HG02798 (cell line): ENCODE results near the gene ZNF148.

ENCODE experiments used
- ATAC-seq: cut with Tn5 transposase; IDR thresholded peaks from one replicate; pipeline ENCODE4 v1.9.1; 2021; ENCODE audit warnings: mild to moderate bottlenecking; ENCODE audit not compliant: unreplicated experiment, poor library complexity

Gene ZNF148

DNA sequence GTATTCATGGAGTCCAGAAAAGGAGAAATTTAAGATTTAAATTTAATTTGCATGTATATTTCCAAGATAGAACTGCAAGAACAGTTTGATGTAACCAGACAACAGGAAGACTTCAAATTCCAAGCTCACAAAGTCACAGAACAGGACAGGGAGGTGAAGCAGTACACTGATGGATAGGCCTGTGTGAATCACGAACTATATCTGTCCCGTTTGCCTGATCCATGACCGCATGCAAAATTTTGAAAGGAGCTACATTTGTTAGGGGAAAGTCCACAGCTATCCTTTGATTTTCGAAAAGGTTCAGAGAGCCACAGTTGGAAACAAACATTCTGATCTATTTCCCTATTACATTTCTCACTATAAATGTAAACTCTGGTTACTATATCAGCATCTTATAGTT is 83.1 kb downstream of the ZNF148 start:
- no peak for ATAC-seq

DNA sequence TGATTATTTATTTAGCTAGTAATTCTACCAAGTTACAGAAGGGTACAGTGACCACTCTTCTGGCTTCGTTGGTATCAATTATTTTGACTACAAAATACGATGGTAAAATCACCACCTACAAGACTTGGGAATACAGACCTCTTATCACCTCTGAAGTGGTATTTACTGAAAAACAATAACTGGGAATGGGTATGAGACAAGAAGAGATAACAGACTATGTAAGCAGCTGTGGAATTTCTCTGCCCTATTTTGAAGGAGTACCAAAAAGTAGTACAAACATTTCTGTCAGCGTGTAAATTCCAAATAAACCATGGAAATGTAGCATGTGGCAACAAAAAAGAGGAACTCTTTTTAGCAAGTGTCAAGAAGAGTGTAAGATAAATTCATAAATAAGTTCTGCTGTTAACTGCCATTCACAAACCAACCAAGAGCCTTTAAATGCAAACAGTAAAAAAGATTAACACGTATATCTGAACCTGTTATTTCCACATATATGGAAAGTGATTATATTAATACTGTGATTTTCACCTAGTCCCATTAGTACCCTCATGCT is 85.6 kb downstream of the ZNF148 start:
- no peak for ATAC-seq

DNA sequence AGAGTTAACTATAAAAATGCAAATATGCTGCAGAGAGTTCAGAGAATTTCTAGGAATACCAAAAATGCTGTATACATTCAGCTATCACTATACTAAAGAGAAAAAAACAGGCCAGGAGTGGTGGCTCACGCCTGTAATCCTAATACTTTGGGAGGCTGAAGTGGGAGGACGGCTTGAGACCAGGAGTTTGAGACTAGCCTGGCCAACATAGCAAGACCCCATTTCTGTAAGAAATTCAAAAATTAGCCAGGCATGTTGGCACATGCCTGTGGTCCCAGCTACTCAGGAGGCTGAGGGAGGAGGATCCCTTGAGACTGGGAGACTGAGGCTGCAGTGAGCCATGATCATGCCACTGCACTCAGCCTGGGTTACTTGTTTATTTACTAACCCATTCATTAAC is 87.9 kb downstream of the ZNF148 start:
- no peak for ATAC-seq

DNA sequence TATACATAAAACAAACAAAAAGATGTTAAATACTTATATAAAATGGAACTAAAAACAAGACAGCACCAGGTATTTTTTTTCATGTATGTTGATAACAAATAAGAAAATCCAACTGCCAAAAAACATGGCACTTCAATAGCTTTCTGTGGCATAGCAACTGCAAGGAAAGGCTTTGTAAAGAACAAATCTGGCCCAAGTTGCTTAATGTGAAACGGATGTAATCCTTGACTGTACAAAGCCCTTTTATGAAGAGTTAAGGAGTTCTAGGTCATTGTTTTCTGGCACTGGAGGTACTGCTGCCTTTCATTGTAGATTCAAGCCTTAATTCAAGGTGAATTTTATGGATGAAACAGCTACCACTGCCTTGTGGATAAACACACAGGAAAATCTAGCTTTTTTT is 93.7 kb downstream of the ZNF148 start:
- no peak for ATAC-seq

DNA sequence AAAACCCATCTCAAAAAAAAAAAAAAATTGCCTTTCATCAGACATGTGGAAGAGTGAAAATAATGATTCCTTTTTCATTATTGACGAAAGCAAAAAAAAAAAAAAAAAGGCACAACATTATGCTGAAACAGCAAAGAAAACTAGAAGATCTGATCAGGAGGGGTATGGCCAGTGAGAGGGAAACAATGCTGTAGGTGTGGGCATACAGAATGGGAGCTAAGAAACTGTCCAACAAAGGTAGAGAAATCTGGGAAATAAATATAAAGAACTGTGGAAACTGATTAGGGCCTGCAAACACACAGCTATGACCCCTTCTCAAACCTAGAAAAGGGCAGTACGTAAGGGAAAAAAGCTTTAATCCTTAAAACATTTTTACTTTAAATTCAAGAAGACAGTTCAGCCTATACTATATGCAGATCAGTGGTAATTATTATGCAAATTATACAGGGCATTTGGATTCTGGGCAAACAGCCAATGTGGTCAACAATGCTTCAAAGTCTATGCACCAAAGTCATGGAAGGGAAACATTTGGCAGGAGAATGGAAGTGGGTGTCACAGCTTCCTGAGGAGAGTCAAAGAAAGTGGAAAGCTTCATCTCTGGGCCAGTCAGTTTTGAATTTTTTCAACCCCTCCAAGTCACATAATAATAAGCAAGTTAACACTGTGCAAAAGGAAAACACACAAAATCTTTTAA is 94.3 kb downstream of the ZNF148 start:
- no peak for ATAC-seq

DNA sequence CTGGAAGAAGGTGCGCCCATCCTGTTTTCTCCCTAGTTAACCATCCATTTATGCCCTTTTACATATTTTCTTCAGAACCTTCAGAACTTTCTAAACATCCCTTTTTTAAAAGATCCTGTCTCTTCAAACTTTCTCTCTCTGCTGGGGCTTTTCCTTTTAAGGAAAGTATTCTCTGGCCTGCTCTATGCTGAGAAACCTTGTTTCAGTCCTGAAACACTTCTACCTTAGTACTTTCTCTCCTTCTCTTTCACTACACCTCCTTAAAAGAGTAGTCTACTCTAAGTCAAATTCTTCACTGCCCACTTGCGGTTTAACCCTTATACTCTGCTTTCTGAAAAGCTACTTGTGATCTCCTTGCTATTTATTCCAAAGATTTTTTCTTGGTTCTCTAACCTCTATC is 97.0 kb downstream of the ZNF148 start:
- no peak for ATAC-seq

DNA sequence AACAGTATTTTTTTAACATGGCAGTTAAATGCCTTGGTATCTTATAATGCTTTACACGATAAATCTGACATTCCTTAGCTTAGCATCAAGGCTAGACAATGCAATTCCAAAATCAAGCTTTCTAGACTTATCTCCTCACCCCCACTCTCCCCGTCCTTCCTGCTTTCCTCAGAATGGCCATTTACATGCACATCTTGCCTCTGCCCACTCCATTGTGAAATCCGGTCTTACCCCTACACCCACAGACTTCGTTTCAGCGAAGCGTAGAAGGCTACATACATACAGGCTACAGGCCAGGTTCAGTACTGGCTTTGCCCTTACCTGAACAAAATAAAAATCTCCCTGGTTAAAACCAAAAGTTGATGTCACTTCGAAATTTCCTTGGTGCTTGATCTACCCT is 104.0 kb downstream of the ZNF148 start:
- no peak for ATAC-seq

DNA sequence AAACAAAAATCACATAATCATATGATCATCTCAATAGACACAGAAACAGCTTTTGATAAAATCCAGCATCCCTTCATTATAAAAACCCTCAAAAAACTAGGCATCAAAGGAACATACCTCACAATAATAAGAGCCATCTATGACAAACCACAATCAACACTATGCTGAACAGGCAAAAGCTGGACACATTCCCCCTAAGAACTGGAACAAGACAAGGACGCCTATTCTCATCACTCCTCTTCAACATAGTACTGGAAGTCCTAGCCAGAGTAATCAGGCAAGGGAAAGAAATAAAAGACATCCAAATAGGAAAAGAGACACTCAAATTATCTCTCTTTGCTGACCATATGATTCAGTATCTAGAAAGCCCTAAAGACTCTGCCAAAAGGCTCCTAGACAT is 107.7 kb downstream of the ZNF148 start:
- ATAC-seq: no peak

DNA sequence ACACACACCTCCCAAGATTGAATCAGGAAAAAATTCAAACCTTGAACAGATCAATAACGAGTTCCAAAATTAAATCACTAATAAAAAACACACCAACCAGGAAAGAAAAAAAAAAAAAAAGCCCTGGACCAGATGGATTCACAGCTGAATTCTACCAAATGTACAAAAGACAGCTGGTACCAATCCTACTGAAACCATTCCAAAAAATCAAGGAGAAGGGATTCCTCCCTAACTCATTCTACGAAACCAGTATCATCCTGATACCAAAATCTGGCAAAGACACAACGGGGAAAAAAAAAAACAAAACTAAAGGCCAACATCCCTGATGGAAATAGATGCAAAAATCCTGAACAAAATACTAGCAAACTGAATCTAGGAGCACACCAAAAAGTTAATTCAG is 108.2 kb downstream of the ZNF148 start:
- no peak for ATAC-seq

DNA sequence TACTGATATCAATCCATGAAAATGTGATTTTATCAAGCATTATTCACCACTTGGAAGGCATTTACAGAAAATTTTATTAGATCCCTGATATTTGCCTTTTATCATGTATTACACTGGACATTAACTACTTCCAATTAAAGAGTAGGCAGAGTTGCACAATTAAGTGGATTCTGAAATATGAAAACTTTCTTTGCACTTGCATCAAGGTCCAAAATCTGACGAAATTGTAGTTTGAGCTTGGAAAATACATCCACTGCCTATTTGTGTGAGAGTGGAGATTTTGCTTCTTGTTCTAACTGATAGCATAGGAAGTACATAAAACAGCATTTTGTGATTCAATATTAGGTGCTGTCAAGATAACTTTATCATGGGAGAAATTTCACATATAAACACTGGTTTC is 113.0 kb downstream of the ZNF148 start:
- ATAC-seq: no peak

DNA sequence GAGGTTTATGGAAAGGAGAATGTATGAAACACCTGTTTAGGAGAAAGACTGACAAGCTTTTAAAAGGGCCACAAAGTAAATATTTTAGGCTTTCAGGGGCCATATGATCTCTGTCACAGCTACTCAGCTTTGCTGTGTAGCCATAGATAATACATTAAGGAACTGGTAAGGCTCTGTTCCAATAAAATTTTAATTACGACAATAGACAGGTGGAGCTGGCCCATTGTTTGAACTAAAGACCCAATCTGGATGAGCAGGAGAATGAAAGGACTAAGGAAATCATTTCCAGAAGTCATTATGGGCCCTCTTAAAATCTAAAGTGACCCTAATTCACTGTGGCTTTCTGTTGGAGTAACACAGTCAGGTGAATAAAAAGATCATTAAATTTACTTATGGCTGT is 114.1 kb downstream of the ZNF148 start:
- ATAC-seq: no peak

DNA sequence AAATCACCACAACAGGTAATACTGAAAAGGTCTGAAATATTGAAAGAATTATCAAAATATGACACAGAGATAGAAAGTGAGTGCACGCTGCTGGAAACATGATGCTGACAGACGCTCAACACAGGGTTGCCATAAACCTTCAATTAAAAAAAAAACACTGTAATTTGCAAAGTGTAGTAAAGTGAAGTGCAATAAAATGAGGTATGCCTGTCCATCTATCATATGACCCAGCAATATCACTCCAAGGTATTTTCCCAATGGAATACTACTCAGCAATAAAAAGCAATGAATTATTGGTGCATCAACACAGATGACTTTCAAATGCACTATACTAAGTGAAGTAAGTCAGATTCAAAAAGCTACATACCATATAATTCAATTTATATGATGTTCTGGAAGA is 115.0 kb downstream of the ZNF148 start:
- no peak for ATAC-seq

DNA sequence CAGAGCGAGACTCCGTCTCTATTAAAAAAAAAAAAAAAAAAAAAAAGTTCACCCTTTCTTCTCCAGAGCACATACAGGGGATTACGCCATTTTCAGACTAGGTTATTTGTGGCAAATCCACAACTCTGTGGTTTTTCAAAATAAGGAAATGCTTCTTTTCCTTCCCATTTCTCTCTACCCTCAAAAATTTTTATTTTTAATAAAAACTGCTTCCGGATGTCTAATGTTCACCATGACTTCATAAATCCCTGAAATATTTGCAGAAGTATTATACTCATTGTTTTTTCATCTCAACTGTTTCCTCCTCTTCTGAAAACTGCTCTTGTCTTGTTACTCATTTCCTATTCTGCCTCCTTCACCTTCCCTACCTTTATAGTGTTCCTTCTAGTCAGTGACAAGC is 117.6 kb downstream of the ZNF148 start:
- no peak for ATAC-seq

DNA sequence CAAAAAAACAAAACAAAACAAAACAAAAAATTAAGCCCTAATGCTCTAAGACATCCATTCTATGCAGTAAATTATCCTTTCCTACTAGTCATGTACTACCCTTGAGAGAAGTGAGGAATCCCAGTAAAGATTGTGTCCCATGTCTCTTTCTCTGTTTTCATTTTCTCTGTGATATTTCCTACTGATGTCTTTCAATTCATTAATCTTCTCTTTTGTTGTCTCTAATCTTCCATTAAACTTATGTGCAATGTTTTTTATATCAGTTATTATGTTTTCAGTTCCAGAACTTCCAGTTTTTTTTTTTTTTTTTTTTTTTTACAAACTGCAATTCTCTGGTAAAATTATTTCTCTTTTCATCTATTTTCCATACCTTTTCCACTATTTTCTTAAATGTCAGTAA is 118.5 kb downstream of the ZNF148 start:
- ATAC-seq: no peak

DNA sequence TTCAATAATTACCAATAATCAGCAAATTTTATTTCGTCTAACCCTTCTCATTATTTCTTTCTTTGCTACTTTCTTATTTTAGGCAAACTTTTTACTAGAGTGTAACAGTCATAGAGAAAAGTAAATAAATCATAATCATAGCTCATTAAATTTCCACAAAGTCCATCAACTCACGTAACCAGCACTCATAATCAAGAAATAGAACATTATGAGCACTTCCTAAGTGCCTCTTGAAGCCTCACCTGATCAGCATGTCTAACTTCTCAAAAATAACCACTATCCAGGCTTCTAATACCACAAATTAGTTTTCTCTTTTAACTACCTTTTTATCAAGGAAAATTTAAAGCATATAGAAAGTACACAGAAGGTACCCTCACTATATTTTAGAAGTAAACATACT is 124.2 kb downstream of the ZNF148 start:
- no peak for ATAC-seq

DNA sequence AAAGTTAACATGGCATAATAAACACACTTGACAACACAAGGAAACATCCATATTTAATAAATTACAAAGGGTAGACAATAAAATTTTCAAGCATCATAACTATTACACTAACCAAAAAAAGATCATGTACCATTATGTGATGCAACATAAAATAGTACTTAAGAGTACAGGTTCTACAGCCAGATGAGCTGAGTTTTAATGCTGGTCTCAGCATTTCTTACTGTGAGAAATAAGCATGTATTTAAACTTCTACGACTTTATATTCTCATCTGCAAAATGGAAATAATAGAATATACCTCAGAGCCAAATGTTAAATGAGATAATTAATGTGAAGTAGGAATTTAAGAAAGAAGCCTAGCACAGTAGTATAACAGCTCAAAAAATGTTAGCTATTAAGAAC is 128.9 kb downstream of the ZNF148 start:
- no peak for ATAC-seq

DNA sequence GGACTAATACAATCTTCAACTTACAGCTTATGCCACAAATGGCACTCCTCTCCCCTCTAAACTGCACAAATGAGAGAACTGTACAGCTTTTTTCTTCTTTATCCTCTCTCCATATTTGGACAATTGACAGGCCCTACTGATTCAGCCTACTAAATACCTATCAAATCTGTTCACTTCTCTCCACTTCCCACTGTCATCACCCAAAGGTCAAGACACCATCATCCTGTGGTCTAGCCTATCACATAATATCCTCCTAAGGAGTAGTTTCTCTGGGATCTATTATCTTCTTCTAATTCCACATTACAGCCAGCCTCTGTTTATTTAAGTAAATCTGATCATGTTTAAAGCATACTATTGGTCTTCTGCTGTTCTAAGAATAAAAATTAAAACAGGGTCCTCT is 129.6 kb downstream of the ZNF148 start:
- ATAC-seq: no peak

DNA sequence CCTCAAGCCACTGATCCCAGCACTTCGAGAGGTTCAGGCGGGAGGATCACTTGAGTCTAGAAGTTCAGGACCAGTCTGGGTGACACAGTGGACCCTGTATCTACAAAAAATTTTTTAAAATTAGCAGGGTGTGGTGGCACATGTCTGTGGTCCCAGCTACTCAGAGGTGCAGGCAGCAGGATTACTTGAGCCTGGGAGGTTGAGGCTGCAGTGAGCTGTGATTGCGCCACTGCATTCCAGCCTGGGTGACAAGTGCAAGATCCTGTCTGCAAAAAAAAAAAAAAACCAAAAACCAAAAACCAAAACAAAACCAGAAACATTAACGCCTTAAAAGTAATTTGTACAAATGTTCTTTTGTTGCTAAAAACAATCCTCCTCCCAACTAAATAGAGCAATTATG is 134.6 kb downstream of the ZNF148 start:
- no peak for ATAC-seq

DNA sequence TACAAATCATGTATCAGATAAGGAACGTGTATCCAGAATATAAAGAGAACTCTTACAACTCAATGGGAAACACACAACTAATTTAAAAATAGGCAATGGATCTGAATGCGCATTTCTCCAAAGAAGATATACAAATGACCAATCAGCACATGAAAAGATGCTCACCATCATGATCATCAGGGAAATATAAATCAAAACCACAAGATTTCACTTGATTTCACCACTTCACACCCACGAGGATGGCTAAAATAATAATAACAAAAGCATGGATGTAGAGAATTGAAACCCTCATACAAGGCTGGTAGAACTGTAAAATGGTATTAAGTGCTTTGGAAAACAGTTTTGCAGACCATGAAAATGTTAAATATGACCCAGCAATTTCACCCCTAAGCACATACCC is 135.9 kb downstream of the ZNF148 start:
- no peak for ATAC-seq

DNA sequence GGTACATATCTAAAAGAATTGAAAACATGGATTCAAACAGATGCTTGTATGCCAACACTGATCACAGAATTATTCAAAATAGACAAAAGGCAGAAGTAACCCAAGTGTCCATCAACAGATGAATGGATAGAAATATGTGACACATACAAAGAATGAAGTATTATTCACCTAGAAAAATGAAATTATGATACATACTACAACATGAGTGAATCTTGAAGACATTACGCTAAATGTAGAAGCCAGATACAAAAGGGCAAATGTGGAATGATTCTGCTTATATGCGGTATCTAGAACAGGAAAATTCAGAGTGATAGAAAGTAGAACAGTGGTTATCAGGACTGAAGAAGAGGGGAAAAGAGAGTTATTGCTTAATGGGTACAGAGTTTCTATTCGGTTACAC is 136.4 kb downstream of the ZNF148 start:
- no peak for ATAC-seq

DNA sequence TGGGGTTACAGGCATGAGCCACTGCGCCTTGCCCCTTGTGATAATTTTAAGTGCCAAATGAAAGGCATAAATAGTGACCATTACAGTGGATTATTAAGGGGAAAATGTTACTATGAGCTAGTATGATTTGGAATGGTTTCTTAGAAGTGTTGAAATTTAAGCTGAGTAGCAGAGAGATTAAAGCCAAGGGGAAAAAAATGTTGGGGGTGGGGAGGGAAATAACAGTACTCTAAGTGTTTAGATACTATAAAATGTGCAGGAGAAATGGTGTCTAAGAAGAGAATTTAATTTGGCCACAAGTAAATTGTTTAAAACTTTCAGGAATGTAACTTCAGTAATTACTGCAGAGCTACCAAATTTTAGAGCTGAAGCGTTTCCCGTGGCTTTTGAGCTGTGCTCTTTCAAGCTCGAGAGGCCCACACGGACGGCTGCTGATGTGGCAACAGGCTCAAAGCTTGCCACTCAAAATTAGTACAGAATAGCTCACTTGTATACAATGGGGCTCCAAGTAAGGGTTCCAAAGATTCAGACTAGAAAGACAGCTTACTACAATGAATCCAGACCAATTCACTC is 138.7 kb downstream of the ZNF148 start:
- ATAC-seq: no peak

DNA sequence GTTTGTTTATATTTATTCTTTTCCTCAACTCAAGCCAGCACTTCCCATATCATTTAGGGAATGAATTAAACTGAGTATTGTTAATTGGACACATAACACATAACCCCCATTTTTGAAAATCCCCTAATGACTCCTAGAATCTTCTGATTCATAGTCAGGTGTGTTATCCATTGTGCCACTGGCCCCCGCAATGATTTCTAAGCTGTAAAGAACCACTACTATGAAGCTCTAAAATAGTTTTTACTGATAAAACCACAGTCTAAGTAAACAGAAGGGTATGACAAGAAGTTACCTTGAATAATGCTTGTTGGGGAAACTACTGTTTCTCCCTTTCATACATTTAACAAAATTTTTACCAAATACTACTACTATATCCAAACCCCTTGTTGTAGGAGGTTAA is 140.3 kb downstream of the ZNF148 start:
- no peak for ATAC-seq
